NCI-H345 treated with DMSO at 0.1 percent for 48 hours (cell line): ENCODE data around the gene HNRNPA2B1.
"Not testable (repeated sequence)": the region's sequence is repeated elsewhere in the genome, so short reads cannot be mapped to it uniquely, and the experiment has no call there.

Source experiments
- DNase-seq: peaks from one replicate; lab custom pipeline; 2025; ENCODE audit not compliant: unreplicated experiment; lab: John Stamatoyannopoulos, UW

The HNRNPA2B1 gene

DNA sequence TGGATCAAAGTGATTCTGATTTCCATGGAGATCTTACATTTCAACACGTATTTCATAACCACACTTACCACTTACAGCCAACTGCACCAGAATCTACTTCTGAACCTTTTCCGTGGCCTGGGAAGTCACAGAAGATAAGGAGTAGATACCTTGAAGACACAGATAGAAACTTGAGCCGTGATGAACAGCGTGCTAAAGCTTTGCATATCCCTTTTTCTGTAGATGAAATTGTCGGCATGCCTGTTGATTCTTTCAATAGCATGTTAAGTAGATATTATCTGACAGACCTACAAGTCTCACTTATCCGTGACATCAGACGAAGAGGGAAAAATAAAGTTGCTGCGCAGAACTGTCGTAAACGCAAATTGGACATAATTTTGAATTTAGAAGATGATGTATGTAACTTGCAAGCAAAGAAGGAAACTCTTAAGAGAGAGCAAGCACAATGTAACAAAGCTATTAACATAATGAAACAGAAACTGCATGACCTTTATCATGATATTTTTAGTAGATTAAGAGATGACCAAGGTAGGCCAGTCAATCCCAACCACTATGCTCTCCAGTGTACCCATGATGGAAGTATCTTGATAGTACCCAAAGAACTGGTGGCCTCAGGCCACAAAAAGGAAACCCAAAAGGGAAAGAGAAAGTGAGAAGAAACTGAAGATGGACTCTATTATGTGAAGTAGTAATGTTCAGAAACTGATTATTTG, 15.3 kb downstream of the HNRNPA2B1 start:
- no peak for DNase-seq

DNA sequence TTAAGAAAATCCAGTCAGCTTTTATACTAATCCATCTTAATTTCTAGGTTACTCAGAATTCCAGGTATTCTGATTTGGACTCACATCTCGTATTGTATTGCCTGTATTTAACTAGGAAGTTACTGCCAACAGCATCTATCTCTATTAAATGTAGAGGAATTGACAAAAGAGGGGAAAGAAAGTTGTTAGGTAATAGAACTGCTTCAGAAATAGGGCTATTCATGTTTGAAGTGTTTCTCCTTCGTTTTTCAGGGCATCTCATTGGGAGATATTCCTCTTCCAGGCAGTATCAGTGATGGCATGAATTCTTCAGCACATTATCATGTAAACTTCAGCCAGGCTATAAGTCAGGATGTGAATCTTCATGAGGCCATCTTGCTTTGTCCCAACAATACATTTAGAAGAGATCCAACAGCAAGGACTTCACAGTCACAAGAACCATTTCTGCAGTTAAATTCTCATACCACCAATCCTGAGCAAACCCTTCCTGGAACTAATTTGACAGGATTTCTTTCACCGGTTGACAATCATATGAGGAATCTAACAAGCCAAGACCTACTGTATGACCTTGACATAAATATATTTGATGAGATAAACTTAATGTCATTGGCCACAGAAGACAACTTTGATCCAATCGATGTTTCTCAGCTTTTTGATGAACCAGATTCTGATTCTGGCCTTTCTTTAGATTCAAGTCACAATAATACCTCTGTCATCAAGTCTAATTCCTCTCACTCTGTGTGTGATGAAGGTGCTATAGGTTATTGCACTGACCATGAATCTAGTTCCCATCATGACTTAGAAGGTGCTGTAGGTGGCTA, 16.1 kb downstream of the HNRNPA2B1 start:
- not testable (repeated sequence) for DNase-seq

DNA sequence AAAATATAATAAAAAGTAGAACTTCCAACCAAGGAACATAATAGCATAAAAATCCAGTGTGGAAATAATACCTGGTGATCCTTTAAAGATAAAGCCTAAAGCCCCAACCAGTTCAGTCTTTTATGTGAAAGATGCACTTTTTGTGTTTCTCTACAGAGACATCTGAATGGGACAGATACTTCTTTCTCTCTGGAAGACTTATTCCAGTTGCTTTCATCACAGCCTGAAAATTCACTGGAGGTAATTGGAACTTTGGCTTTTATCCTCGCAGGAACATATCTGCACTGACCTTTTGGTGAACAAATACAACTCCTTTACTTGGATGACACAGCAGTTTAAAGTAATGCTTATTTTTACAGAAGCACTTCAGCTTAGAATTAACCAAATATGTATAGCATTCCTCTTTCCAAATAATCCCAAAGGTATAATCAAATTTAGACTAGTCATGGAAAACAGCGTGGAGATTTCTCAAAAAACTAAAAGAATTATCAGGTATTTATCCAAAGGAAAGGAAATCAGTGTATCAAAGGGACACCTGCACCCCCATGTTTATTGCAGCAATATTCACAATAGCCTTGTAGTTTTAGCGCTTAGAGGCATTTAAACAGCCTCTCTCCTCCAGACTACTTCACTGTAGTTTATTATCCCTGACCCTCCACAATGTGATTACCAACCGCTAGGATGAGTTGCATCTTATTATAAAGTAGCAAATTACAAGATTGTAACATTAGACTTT, 16.8 kb downstream of the HNRNPA2B1 start:
- DNase-seq = no peak

DNA sequence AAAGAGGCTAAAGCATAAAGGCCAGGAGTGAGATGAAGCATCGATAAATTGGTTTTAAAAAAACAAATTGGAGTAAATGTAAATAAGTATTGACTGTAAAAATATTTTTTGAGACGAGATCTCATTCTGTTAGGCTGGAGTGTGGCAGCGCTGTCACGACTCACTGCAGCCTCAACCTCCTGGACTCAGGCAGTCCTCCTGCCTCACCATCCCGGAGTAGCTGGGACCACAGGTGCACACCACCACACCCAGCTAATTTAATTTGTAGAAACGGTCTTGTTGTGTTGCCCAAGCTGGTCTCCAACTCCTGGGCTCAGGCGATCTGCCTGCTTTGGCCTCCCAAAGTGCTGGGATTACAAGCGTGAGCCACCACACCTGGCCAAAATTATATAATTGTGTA, 17.8 kb downstream of the HNRNPA2B1 start:
- no peak for DNase-seq

DNA sequence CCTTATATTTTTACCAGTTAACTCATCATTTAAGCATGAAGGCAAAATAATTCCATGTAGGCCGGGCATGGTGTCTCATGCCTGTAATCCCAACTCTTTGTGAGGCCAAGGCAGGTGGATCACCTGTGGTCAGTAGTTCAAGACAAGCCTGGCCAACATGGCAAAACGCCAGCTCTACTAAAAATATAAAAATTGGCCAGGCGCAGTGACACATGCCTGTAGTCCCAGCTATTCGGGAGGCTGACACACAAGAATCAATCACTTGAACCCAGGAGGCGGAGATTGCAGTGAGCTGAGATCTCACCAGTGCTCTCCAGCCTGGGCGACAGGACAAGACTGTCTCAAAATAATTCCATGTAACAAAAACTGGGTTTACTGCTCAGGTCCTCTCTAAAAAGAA, 18.3 kb downstream of the HNRNPA2B1 start:
- DNase-seq = no peak

DNA sequence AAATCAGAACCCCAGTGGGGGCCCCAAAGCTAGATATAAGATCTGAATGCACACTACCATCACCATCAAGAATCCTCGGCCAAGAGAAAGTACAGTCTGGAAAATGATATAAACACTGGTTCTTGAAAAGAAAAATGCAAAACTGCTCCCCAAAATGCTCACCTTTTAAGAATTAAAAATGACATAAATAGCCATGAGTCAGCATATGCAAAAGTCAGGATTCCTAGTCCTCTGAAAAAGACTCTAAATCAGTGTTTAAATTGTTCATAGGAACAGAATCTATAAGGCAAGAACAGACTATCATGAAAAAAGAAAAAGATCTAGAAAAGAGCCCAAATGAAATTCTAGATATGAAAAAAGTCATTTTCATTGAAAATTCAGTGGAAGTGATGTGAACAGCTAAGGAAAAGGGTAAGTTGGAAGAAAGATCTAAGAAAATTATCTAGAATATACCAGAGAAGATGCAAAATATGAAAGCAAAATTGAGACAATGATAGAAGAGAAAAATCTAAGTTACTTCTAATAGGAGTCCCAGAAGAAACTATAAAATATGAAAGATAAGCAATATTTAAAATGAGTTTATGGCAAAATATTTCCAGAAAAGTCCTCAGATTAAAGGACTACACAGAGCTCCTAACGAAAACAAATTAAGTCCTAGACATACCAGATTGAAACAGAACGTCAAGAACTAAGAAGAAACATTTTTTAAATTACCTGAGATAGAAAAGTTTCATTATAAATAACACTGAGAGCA, 18.9 kb downstream of the HNRNPA2B1 start:
- DNase-seq = no peak

DNA sequence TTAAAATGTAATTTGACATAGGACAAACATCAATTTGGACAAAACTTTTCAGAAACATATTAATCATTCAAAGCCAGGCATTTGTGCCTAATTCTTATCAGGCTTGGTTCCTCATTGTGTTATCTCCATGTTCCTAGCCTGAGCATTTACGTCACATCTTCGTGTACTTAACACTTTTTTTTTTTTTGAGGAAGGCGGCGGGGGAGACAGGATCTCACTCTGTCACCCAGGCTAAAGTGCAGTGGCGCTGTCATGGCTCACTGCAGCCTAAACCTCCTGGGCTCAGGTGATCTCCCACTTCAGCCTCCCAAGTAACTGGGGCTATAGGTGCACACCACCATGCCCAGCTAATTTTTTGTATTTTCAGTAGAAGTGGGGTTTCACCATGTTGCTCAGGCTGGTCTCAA, 19.8 kb downstream of the HNRNPA2B1 start:
- no peak for DNase-seq

DNA sequence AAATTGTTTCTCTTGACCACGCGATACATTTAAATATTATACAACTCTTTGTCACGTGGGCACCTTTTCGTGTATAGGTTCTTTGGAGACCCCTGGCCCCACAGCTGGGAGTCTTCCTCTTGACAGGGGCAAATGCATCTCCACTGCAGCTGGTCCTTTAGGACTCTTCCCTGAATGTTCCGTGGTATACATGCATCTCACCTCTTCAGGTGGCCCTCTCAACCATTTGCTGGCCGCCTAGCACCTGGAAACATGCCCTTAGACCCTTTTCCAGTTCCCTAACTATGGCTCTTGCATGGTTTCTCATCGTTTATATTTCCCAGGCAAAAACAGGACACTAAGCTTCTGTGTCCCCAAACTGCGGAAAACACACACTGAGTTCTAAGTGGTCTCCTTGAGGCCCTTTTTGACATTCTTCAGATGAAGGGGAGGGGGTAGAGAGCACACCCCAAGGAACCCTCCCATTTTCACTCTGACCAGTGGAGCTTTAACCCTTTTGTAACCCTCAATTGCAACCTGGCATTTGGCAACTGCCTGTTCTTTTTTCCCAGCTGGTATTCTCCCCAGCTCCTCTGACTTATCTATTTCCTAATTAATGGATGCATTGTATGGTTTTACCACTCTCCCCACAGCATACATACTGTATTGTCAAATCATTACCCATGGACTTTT, 20.6 kb downstream of the HNRNPA2B1 start:
- DNase-seq = no peak

DNA sequence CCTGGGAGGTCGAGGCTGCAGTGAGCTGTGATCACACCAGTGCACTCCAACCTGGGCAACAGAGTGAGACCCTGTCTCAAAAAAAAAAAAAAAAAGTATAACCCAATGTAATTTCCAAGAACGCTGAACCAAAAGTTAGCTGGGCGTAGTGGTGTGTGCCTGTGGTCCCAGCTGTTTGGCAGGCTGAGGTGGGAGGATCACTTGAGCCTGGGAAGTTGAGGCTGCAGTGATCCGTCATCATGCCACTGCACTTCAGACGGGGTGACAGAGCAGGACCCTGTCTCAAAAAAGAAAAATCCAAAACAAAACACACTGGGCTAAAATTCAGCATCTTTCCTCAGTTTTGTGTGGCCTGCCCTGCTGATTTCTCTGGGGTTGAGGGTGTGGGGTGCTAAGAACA, 21.1 kb downstream of the HNRNPA2B1 start:
- no peak for DNase-seq

DNA sequence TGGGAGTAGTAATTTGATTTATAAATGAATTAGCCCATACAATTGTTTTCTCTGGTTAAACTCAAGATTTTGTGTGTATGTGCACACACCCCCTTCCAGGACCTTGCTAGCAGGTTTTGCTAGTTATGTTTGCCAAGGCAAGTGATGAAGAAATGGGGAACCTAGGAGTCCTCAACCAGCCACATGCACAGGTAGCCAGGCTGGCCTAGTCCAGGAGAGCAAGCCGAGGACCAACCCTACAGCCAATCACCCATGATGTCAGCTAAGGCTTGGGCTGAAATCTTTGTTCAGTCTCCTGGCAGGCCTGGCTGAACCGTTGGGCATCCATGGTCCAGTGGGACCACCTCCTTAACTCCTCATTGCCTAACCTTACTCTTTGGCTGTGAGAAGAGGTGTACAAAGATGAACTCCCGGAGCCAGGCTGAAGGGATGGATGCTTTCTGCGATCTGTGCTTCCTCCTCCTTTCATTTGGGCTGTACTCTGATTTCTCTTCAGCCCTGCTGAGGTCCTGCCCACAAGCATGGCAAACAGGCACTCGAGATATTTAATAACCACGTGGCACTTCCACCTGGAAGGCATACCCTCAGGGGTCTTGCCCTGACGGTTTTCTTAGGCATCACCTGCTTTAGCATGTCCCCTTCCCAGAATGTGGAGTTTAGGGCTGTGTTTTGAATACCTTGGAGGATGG, 22.1 kb downstream of the HNRNPA2B1 start:
- no peak for DNase-seq

DNA sequence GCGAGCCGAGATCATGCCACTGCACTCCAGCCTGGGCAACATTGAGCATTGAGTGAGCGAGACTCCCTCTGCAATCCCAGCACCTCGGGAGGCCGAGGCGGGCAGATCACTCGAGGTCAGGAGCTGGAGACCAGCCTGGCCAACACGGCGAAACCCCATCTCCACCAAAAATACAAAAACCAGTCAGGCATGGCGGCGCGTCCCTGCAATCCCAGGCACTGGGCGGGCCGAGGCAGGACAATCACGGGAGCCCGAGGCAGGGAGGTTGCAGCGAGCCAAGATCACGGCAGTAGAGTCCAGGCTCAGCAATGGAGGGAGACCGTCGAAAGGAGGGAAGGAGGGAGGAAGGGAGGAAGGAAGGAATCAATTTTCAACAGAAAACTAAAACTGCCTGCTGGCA, 23.3 kb downstream of the HNRNPA2B1 start:
- DNase-seq = not testable (repeated sequence)

DNA sequence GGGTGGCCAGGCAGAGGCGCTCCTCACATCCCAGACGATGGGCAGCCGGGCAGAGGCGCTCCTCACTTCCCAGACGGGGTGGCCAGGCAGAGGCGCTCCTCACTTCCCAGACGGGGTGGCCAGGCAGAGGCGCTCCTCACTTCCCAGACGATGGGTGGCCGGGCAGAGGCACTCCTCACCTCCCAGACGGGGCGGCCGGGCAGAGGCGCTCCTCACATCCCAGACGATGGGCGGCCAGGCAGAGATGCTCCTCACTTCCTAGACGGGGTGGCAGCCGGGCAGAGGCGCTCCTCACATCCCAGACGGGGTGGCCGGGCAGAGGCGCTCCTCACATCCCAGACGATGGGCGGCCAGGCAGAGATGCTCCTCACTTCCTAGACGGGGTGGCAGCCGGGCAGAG, 23.9 kb downstream of the HNRNPA2B1 start:
- not testable (repeated sequence) for DNase-seq

DNA sequence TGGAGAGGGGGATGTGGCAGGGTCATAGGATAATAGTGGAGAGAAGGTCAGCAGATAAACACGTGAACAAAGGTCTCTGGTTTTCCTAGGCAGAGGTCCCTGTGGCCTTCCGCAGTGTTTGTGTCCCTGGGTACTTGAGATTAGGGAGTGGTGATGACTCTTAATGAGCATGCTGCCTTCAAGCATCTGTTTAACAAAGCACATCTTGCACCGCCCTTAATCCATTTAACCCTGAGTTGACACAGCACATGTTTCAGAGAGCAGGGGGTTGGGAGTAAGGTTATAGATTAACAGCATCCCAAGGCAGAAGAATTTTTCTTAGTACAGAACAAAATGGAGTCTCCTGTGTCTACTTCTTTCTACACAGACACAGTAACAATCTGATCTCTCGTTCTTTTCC, 24.6 kb downstream of the HNRNPA2B1 start:
- DNase-seq = not testable (repeated sequence)

DNA sequence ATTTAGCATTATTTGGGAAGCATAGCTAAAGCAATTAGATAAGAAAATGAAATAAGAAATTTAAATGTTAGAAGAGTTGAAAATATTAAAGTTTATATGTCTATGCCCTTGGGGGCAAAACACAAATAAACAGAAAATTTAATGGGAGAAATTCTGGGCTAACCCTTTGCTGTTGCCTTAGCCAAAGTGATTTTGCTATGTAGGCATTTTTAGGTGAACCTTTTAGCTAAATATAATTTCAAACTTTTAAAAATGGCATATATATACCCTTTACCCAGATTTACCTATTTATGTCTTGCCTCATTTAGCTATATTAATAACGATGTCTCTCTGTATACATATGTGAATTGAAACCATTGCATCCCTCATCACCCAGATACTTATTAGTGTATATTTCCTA, 28.5 kb downstream of the HNRNPA2B1 start:
- DNase-seq = no peak

DNA sequence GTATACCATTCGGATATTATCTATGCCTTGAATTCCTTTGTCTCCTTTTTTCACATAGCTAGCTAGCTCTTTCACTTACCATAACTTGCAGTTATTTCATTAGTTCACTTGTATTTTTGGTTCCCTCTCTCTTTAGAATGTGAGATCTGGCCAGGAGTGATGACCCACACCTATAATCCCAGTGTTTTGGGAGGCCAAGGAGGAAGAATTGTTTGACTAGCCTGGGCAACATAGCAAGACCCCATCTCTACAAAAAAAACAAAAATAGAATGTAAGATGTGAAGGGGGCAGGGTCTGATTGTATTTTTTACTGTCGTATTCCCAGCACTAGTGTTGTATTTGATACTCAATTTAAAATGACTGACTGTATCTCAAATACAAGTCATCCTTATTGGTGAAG, 28.9 kb downstream of the HNRNPA2B1 start:
- no peak for DNase-seq

DNA sequence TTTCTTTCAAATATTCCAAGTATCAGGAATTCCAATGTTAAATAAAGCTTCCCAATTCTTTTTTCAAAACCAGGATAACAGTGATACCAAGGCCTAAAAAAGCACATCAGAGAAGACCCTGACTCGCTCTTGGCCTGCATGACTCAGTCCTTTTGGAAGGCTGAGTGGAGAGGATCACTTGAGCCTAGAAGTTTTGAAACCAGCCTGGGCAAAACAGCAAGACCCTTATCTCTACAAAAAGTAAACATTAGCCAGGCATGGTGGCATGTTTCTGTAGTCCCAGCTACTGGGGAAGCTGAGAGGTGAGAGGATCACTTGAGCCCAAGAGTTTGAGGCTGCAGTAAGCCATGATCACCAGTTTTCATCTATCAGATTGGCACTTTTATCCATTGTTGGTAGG, 29.9 kb downstream of the HNRNPA2B1 start:
- DNase-seq = no peak

DNA sequence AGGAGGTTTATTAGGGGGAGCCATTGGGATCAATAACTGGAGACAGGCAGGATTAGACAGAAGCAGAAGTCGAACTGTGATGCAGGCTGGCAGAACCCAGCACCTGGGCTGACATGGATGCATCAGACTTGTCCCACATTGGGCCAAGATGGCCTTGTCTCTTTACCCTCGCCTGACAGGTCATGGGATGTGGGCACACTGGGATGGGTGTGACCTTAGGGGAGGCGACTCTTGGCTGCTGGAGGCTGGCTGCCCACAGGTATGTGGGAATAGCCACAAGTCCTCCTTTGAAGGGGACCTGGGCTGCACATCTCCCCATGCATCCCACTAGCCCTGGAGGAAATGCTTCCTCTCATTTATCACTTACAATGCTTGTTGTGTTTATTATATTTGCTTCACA, 31.3 kb downstream of the HNRNPA2B1 start:
- no peak for DNase-seq

DNA sequence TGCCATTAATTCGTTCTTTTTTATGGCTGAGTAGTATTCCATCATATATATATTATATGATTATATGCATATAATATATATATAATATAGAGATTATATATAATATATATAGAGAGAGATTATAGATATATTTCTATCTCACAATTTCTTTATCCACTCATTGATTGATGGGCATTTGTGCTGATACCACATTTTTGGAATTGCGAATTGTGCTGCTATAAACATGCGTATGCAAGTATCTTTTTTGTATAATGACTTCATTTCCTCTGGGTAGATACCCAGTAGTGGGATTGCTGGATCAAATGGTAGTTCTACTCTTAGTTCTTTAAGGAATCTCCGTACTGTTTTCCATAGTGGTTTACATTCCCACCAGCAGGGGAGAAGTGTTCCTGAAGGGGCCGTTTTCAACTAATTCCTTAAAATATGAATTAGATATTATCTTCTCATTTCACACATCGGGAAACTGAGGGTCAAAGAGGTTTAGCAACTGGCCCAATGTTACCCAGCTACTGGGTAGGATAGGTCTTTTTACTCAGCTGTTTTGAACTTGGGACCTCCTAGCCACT, 32.0 kb downstream of the HNRNPA2B1 start:
- DNase-seq = no peak

DNA sequence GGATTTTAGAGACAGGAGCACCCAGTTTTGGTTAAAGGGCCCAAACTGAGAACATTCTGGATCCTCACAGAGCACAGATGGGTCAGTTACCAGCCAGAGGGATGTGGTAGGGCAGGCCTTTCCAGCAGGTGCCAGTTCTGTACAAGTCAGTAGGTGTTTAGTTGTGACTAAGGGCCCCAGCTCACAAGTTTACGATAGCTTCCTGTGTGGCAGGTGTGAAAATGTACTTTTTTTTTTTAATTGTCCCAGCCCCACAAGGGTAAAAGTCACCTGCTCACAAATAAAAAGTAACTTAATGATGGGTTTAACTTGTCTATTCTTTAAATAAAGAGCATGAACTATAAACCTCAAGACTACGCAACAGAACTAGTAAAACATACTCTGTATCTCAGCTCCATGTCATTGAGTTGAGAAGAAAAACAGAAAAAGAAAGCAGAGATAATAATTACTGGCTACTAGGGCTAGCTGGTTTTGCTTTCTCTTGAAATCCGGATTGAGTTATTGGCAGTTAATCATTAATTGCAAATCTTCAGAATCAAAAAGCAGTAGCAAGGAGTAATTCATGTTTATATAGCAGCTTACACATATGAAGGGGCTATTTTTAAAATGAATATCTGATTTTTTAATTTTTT, 33.1 kb downstream of the HNRNPA2B1 start:
- no peak for DNase-seq
